ENCODE measurements around the gene TRPM6. TPM values are rescaled to one million over a fixed set of nuclear protein-coding genes. Genes with fewer than 3 reads are reported as not detected.

TRPM6 gene
- total RNA-seq, 2 experiments from 2014 or later, result not detected

GRCh38 chr9:74681906-74682305, 205.8 kb downstream of the TRPM6 start:
- intact Hi-C loops (cut with micrococcal nuclease), result no loop called here
- CTCF ChIA-PET, result no interaction called here
- no peak for DNase-seq
- H3K27me3 Mint-ChIP-seq (ENCODE audit: low read depth), result peaks cover 12% of the 10 kb centered on the region
- no peaks in the 10 kb centered on the region for H3K4me1 Mint-ChIP-seq (ENCODE audit: low read depth)
- no peaks in the 10 kb centered on the region for H3K9me3 Mint-ChIP-seq
- no peak overlapping the region for H3K27ac Mint-ChIP-seq
- H3K36me3 Mint-ChIP-seq (ENCODE audit: low read depth), result no peaks in the 10 kb centered on the region
- no peak overlapping the region for H3K4me3 Mint-ChIP-seq

GRCh38 chr9:74674077-74674476, 213.6 kb downstream of the TRPM6 start:
- no peaks in the 10 kb centered on the region for H3K4me1 Mint-ChIP-seq (ENCODE audit: low read depth)
- no peaks in the 10 kb centered on the region for H3K9me3 Mint-ChIP-seq
- peaks cover 4% of the 10 kb centered on the region for H3K27me3 Mint-ChIP-seq (ENCODE audit: low read depth)
- H3K4me3 Mint-ChIP-seq, result no peak overlapping the region
- CTCF ChIA-PET, result no interaction called here
- intact Hi-C loops (cut with micrococcal nuclease), result no loop called here
- H3K36me3 Mint-ChIP-seq (ENCODE audit: low read depth), result no peaks in the 10 kb centered on the region
- H3K27ac Mint-ChIP-seq, result no peak overlapping the region
- DNase-seq, result no peak

Other genes with a start within 250 kb of the TRPM6 start
- 10 to 100 TPM; 23.1 to 23.9 TPM for gene C9orf40, start 65.0 kb upstream of the TRPM6 start, total RNA-seq
- 10 to 100 TPM; 17.7 to 24.0 TPM for gene CARNMT1, start 140.4 kb upstream of the TRPM6 start, total RNA-seq
- 10 to 100 TPM; 20.6 to 22.6 TPM for gene NMRK1, start 200.2 kb upstream of the TRPM6 start, total RNA-seq
- gene OSTF1, start 200.6 kb upstream of the TRPM6 start, total RNA-seq, result 100 to 1,000 TPM; 102 to 104 TPM

Data from activated naive CD4-positive, alpha-beta T cell treated with anti-CD3 and anti-CD28 coated beads for 36 hours (primary cell).